Keratinocyte (primary cell): ENCODE measurements around the gene GALNT6. TPM values are rescaled to one million over a fixed set of nuclear protein-coding genes. Genes with fewer than 3 reads are reported as not detected.

Experiments
- DNase-seq: peaks from one replicate; pipeline ENCODE4 v3.0.0-alpha.2; 2011; ENCODE audit warnings: low read depth, missing footprints, low spot score
- FAIRE-seq: peaks from 2 replicates; lab custom pipeline; 2011; peaks lifted over from hg19 to GRCh38; lab: Jason Lieb, UNC
- H2AFZ ChIP-seq: 2 replicates; pipeline ENCODE4 v1.6.0; 2012; ENCODE audit warnings: low read length, control low read depth, inconsistent platforms; ENCODE audit not compliant: control insufficient read depth
- H3K27ac ChIP-seq: 2 replicates; pipeline ENCODE4 v1.5.1; 2011; ENCODE audit warnings: low read length; ENCODE audit not compliant: control insufficient read depth, insufficient read depth
- H3K27me3 ChIP-seq: 3 replicates; pipeline ENCODE4 v1.6.0; 2011; ENCODE audit warnings: low read length; ENCODE audit not compliant: control insufficient read depth, insufficient read depth; ENCODE audit errors: extremely low read depth
- H3K36me3 ChIP-seq, 2 experiments: 2 replicates in 1 of 2; 3 replicates in 1 of 2; pipeline ENCODE4 v1.5.1; 2011; ENCODE audit warnings: low read length in 2 of 2, mild to moderate bottlenecking in 1 of 2; ENCODE audit not compliant: control insufficient read depth in 2 of 2, insufficient read depth in 2 of 2; ENCODE audit errors: extremely low read depth in 1 of 2
- H3K4me1 ChIP-seq: 3 replicates; pipeline ENCODE4 v1.5.1; 2011; ENCODE audit warnings: low read length; ENCODE audit not compliant: control insufficient read depth, insufficient read depth; ENCODE audit errors: extremely low read depth
- H3K4me2 ChIP-seq: 3 replicates; pipeline ENCODE4 v1.6.0; 2011; ENCODE audit warnings: low read depth, low read length; ENCODE audit not compliant: control insufficient read depth, insufficient read depth; ENCODE audit errors: extremely low read depth
- H3K4me3 ChIP-seq, 3 experiments: fragments of 200-600 bp in 1 of 3; sonication (generic) in 1 of 3; 2 replicates in 2 of 3; 3 replicates in 1 of 3; pipeline ENCODE4 v1.5.1; 2011 to 2016; ENCODE audit warnings: low read length in 3 of 3, mild to moderate bottlenecking in 3 of 3, control low read depth in 2 of 3, inconsistent platforms in 1 of 3, low read depth in 1 of 3, mixed read lengths in 1 of 3, mixed run types in 1 of 3, moderate library complexity in 1 of 3; ENCODE audit not compliant: control insufficient read depth in 2 of 3, insufficient read depth in 2 of 3; ENCODE audit errors: extremely low read depth in 1 of 3
- H3K79me2 ChIP-seq: 2 replicates; pipeline ENCODE4 v1.6.0; 2012; ENCODE audit warnings: low read length; ENCODE audit not compliant: control insufficient read depth, insufficient read depth
- H3K9ac ChIP-seq: 3 replicates; pipeline ENCODE4 v1.6.0; 2011; ENCODE audit warnings: low read length; ENCODE audit not compliant: control insufficient read depth, insufficient read depth; ENCODE audit errors: extremely low read depth
- H3K9me1 ChIP-seq: 3 replicates; pipeline ENCODE4 v1.6.0; 2011; ENCODE audit warnings: low read length; ENCODE audit not compliant: control insufficient read depth, insufficient read depth; ENCODE audit errors: extremely low read depth
- H3K9me3 ChIP-seq: 2 replicates; pipeline ENCODE4 v1.5.1; 2012; ENCODE audit warnings: low read depth, low read length; ENCODE audit not compliant: control insufficient read depth
- H4K20me1 ChIP-seq: 3 replicates; pipeline ENCODE4 v1.6.0; 2011; ENCODE audit warnings: low read length; ENCODE audit not compliant: control insufficient read depth, insufficient read depth; ENCODE audit errors: extremely low read depth
- EZH2 ChIP-seq: IDR thresholded peaks from one replicate; pipeline ENCODE4 v1.6.1; 2012; ENCODE audit warnings: inconsistent platforms, mild to moderate bottlenecking, low read length, moderate library complexity
- dilution Hi-C: fragments of 300-500 bp; cut with MboI; formaldehyde crosslinking; loops from one replicate; pipeline ENCODE4 v1.7.0; 2020; ENCODE audit warnings: low sequenced_read_pairs; ENCODE audit not compliant: extremely low pct_ligation_motif_present
- polyA plus RNA-seq, 5 experiments: library from polyadenylated mRNA; depleted of rRNA in 3 of 5; stranded (reverse) in 3 of 5; stranded (forward) in 1 of 5; unstranded in 1 of 5; fragments of >200 nt; gene quantifications; 1 replicate in 1 of 5; 2 replicates in 3 of 5; 3 replicates in 1 of 5; pipeline versions ENCODE4 v1.2.1 to v1.2.3, GENCODE V29; 2011 to 2012; ENCODE audit warnings: missing spikeins in 2 of 5, low read depth in 1 of 5, low replicate concordance in 1 of 5
- TF ChIP-seq, protein P1 (sequence below), 3 experiments: IDR thresholded peaks in 1 of 3; conservative IDR thresholded peaks in 1 of 3; optimal IDR thresholded peaks in 1 of 3; 2 replicates in 2 of 3; 3 replicates in 1 of 3; pipeline versions ENCODE3 to v1.5.1; 2011; ENCODE audit warnings: low read length in 3 of 3, mild to moderate bottlenecking in 3 of 3, moderate library complexity in 2 of 3, control low read depth in 1 of 3, inconsistent platforms in 1 of 3; ENCODE audit not compliant: insufficient read depth in 2 of 3; ENCODE audit errors: extremely low read depth in 1 of 3

The GALNT6 gene
- polyA plus RNA-seq, 1 donor (not counting 4 experiments of a cell fraction or from before 2014, with no cell fraction given) = 42.7 TPM

DNA sequence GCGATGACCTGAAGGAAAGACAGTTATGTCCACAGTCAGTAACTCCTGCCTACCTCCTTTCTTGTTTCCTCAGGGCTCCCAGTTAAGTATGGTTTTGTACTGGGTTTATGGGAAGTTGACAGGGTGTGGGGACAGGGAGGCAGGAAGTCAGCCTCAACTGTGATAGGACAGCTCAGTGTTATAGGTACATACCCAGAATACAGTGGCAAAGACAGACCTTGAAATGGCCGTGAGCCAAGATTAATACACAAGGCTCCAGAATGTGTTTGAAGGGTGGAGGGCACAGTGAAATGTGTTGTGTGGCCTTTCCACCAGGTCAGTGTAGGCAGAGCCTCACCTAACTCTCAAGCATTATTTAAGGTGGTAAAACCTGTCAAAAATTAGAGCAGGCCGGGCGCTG, 62.6 kb downstream of the GALNT6 start:
- Histone ChIP-seq H3K4me3 (no peak overlapping the region), H3K4me1 (peaks cover 12% of the 10 kb centered on the region), H4K20me1 (no peaks in the 10 kb centered on the region), H3K9me3 (no peaks in the 10 kb centered on the region), H3K4me2 (no peak overlapping the region), H3K36me3 (no peaks in the 10 kb centered on the region), H3K27me3 (no peaks in the 10 kb centered on the region), H3K27ac (no peak overlapping the region), H2AFZ (no peak overlapping the region), H3K9ac (no peak overlapping the region), H3K79me2 (no peaks in the 10 kb centered on the region), H3K9me1 (no peaks in the 10 kb centered on the region)
- TF ChIP-seq, protein P1, sequence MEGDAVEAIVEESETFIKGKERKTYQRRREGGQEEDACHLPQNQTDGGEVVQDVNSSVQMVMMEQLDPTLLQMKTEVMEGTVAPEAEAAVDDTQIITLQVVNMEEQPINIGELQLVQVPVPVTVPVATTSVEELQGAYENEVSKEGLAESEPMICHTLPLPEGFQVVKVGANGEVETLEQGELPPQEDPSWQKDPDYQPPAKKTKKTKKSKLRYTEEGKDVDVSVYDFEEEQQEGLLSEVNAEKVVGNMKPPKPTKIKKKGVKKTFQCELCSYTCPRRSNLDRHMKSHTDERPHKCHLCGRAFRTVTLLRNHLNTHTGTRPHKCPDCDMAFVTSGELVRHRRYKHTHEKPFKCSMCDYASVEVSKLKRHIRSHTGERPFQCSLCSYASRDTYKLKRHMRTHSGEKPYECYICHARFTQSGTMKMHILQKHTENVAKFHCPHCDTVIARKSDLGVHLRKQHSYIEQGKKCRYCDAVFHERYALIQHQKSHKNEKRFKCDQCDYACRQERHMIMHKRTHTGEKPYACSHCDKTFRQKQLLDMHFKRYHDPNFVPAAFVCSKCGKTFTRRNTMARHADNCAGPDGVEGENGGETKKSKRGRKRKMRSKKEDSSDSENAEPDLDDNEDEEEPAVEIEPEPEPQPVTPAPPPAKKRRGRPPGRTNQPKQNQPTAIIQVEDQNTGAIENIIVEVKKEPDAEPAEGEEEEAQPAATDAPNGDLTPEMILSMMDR (optimal IDR thresholded peaks at IDR 0.05 in 1 of 3, IDR thresholded peaks at IDR 0.05 in 1 of 3, conservative IDR thresholded peaks at IDR 0.05 in 1 of 3; ENCODE audit: extremely low read depth in 1 of 3, insufficient read depth in 2 of 3, low read length in 3 of 3) = no peak
- TF ChIP-seq EZH2 = no peak
- DNase-seq = no peak
- dilution Hi-C loops = no loop called here
- no peak for FAIRE-seq

DNA sequence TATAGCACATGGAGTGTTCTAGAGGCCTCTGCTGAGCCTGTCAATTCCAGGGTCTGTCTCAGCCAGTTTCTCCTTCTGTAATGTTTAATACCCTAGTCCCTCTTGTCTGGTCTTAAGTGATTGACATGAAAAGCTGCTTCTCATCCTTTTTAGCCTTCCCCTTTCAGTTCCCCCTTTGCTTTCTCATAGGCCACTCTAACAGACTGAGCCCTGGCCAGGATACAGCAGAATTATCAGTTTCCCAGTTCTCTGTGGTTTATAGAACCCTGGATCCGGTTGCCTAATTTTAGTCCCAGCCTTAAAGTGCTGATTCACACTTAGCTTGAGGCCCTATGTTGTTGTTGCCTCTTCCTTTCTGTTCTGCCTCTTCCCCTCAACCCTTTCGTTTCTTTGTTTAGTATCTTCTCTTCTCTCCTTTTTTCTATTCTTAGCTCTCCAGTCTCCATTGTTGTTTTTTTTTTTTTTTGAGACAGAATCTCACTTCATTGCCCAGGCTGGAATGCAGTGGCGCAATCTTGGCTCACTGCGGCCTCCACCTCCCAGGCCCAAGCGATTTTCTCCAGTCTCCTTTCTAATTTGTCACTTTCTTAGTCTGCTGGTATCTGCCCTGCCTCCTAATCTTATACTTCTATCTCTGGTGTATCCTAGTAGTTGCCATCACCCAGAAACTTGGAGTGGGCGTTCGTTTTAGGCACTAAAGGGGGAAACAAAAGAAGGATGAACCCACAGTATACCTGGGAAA, 64.3 kb downstream of the GALNT6 start:
- H3K4me3 ChIP-seq = peak overlapping the region in 2 of 3 experiments; percentile 15 to 19
- peak overlapping the region; percentile 40 for H3K9ac ChIP-seq
- H3K79me2 ChIP-seq = no peaks in the 10 kb centered on the region
- H3K4me1 ChIP-seq = peaks cover 12% of the 10 kb centered on the region
- no peaks in the 10 kb centered on the region for H3K9me3 ChIP-seq
- H3K36me3 ChIP-seq = no peaks in the 10 kb centered on the region
- H3K4me2 ChIP-seq = peak overlapping the region; percentile 65
- no peaks in the 10 kb centered on the region for H3K9me1 ChIP-seq
- peak overlapping the region; percentile 79 for H2AFZ ChIP-seq
- dilution Hi-C loops = no loop called here
- peak; percentile 73 for FAIRE-seq
- DNase-seq = no peak
- TF ChIP-seq, protein P1 (optimal IDR thresholded peaks at IDR 0.05 in 1 of 3, IDR thresholded peaks at IDR 0.05 in 1 of 3, conservative IDR thresholded peaks at IDR 0.05 in 1 of 3; ENCODE audit: extremely low read depth in 1 of 3, insufficient read depth in 2 of 3, low read length in 3 of 3) = no peak
- TF ChIP-seq EZH2 = no peak
- H4K20me1 ChIP-seq = no peaks in the 10 kb centered on the region
- H3K27me3 ChIP-seq = no peaks in the 10 kb centered on the region
- peak overlapping the region; percentile 46 for H3K27ac ChIP-seq
